H9 (cell line): ENCODE data around the gene GALC. TPM values are rescaled to one million over a fixed set of nuclear protein-coding genes. Genes with fewer than 3 reads are reported as not detected.

Source experiments
- DNase-seq: peaks from one replicate; pipeline ENCODE4 v3.0.0-alpha.2; 2017
- H2AFZ ChIP-seq: one replicate; pipeline ENCODE4 v1.6.1; 2013; ENCODE audit warnings: mild to moderate bottlenecking, low read length, control low read depth, moderate library complexity
- H2AK5ac ChIP-seq: 2 replicates; pipeline ENCODE4 v1.6.1; 2013; ENCODE audit warnings: low read length, control low read depth, mixed read lengths; ENCODE audit not compliant: insufficient read length
- H2BK120ac ChIP-seq: one replicate; pipeline ENCODE4 v1.6.1; 2013; ENCODE audit warnings: low read depth, mild to moderate bottlenecking, low read length, control low read depth, inconsistent platforms; ENCODE audit not compliant: poor library complexity, severe bottlenecking
- H2BK12ac ChIP-seq: 2 replicates; pipeline ENCODE4 v1.6.1; 2013; ENCODE audit warnings: low read length, control low read depth, mixed read lengths, low read depth; ENCODE audit not compliant: insufficient read length
- H2BK15ac ChIP-seq: 2 replicates; pipeline ENCODE4 v1.6.1; 2013; ENCODE audit warnings: low read depth, low read length, control low read depth
- H2BK20ac ChIP-seq: one replicate; pipeline ENCODE4 v1.6.1; 2013; ENCODE audit warnings: low read depth, mild to moderate bottlenecking, low read length, control low read depth, inconsistent platforms; ENCODE audit not compliant: poor library complexity, severe bottlenecking
- H2BK5ac ChIP-seq: 2 replicates; pipeline ENCODE4 v1.6.1; 2013; ENCODE audit warnings: low read length, control low read depth, mixed read lengths; ENCODE audit not compliant: insufficient read length
- H3K14ac ChIP-seq: 2 replicates; pipeline ENCODE4 v1.6.1; 2013; ENCODE audit warnings: low read length, control low read depth; ENCODE audit not compliant: insufficient read depth
- H3K18ac ChIP-seq: 2 replicates; pipeline ENCODE4 v1.6.1; 2013; ENCODE audit warnings: low read depth, mild to moderate bottlenecking, mixed read lengths, low read length, control low read depth; ENCODE audit not compliant: insufficient read length
- H3K23ac ChIP-seq: 2 replicates; pipeline ENCODE4 v1.6.1; 2013; ENCODE audit warnings: low read length, control low read depth, mixed read lengths, low read depth; ENCODE audit not compliant: insufficient read length
- H3K23me2 ChIP-seq: 2 replicates; pipeline ENCODE4 v1.6.1; 2013; ENCODE audit warnings: low read depth, mild to moderate bottlenecking, mixed read lengths, low read length, control low read depth; ENCODE audit not compliant: insufficient read length, poor library complexity, severe bottlenecking
- H3K27ac ChIP-seq: 2 replicates; pipeline ENCODE4 v1.5.1; 2013; ENCODE audit warnings: low read length, control low read depth, mixed read lengths, low read depth; ENCODE audit not compliant: insufficient read length
- H3K27me3 ChIP-seq: 2 replicates; pipeline ENCODE4 v1.6.1; 2013; ENCODE audit warnings: low read length, control low read depth, inconsistent platforms; ENCODE audit not compliant: insufficient read depth
- H3K4ac ChIP-seq: 2 replicates; pipeline ENCODE4 v1.6.1; 2013; ENCODE audit warnings: low read depth, mild to moderate bottlenecking, control low read depth, inconsistent platforms, low read length, moderate library complexity
- H3K4me1 ChIP-seq: 2 replicates; pipeline ENCODE4 v1.6.1; 2013; ENCODE audit warnings: low read length, control low read depth, inconsistent platforms; ENCODE audit not compliant: insufficient read depth
- H3K4me2 ChIP-seq: 2 replicates; pipeline ENCODE4 v1.6.1; 2013; ENCODE audit warnings: low read length, control low read depth, mixed read lengths; ENCODE audit not compliant: insufficient read length, insufficient read depth
- H3K56ac ChIP-seq: 2 replicates; pipeline ENCODE4 v1.6.1; 2013; ENCODE audit warnings: low read depth, mild to moderate bottlenecking, mixed read lengths, low read length, control low read depth; ENCODE audit not compliant: insufficient read length
- H3K79me1 ChIP-seq: 2 replicates; pipeline ENCODE4 v1.6.1; 2013; ENCODE audit warnings: low read depth, mild to moderate bottlenecking, moderate library complexity, low read length, control low read depth, inconsistent platforms; ENCODE audit not compliant: insufficient read depth, poor library complexity, severe bottlenecking
- H3K79me2 ChIP-seq: 2 replicates; pipeline ENCODE4 v1.6.1; 2013; ENCODE audit warnings: low read length, control low read depth, inconsistent platforms; ENCODE audit not compliant: insufficient read depth
- H3K9ac ChIP-seq: 2 replicates; pipeline ENCODE4 v1.6.1; 2013; ENCODE audit warnings: low read length, control low read depth, mixed read lengths; ENCODE audit not compliant: insufficient read length; ENCODE audit errors: extremely low read depth
- H3K9me3 ChIP-seq: one replicate; pipeline ENCODE4 v1.6.1; 2013; ENCODE audit warnings: low read depth, low read length, inconsistent platforms; ENCODE audit not compliant: control insufficient read depth
- H3T11ph ChIP-seq: one replicate; pipeline ENCODE4 v1.6.1; 2013; ENCODE audit warnings: mild to moderate bottlenecking, low read length, control low read depth, inconsistent platforms
- H4K20me1 ChIP-seq: one replicate; pipeline ENCODE4 v1.6.1; 2013; ENCODE audit not compliant: control insufficient read depth, insufficient read length, insufficient read depth
- H4K5ac ChIP-seq: 2 replicates; pipeline ENCODE4 v1.6.1; 2013; ENCODE audit warnings: low read depth, mild to moderate bottlenecking, mixed read lengths, low read length, control low read depth; ENCODE audit not compliant: insufficient read length
- H4K8ac ChIP-seq: replicated peaks from 2 replicates; pipeline ENCODE4 v1.6.1; 2013; ENCODE audit warnings: low read length, control low read depth, mixed read lengths, low read depth; ENCODE audit not compliant: insufficient read length
- H4K91ac ChIP-seq: 2 replicates; pipeline ENCODE4 v1.6.1; 2013; ENCODE audit warnings: low read depth, mild to moderate bottlenecking, moderate library complexity, mixed read lengths, low read length, control low read depth; ENCODE audit not compliant: insufficient read length
- H3K27ac Mint-ChIP-seq, 3 experiments: 2 replicates in 2 of 3; 3 replicates in 1 of 3; pipeline ENCODE4 v1.8.0; 2020 to 2021; ENCODE audit warnings: mixed read lengths in 3 of 3, mild to moderate bottlenecking in 1 of 3, moderate library complexity in 1 of 3
- H3K27me3 Mint-ChIP-seq: 2 replicates; pipeline ENCODE4 v1.8.0; 2021; ENCODE audit warnings: low read depth, mild to moderate bottlenecking, moderate library complexity, mixed read lengths
- H3K36me3 Mint-ChIP-seq, 3 experiments: 2 replicates in 2 of 3; 3 replicates in 1 of 3; pipeline ENCODE4 v1.8.0; 2020 to 2021; ENCODE audit warnings: low read depth in 3 of 3, mixed read lengths in 3 of 3; ENCODE audit not compliant: insufficient read depth in 1 of 3
- H3K4me1 Mint-ChIP-seq, 2 experiments: 2 replicates each; pipeline ENCODE4 v1.8.0; 2020; ENCODE audit warnings: mixed read lengths in 2 of 2
- H3K4me3 Mint-ChIP-seq, 2 experiments: 2 replicates in 1 of 2; 3 replicates in 1 of 2; pipeline ENCODE4 v1.8.0; 2020 to 2021; ENCODE audit warnings: mild to moderate bottlenecking in 2 of 2, mixed read lengths in 2 of 2, moderate library complexity in 1 of 2
- H3K9me3 Mint-ChIP-seq, 2 experiments: 2 replicates in 1 of 2; 3 replicates in 1 of 2; pipeline ENCODE4 v1.8.0; 2020; ENCODE audit warnings: mild to moderate bottlenecking in 2 of 2, mixed read lengths in 2 of 2, moderate library complexity in 1 of 2
- WGBS: extraction: QIAGEN DNeasy Blood & Tissue Kit; methylation state at CpG from one replicate; pipeline ENCODE4 v1.1.7; 2013; ENCODE audit warnings: missing lambda C conversion rate, low lambda C conversion rate, mixed read lengths; ENCODE audit not compliant: insufficient read length; ENCODE audit errors: extremely low coverage; 5-methylcytosine and 5-hydroxymethylcytosine counted together
- total RNA-seq: library from RNA; stranded (reverse); gene quantifications from 2 replicates; pipeline ENCODE4 v1.2.1, GENCODE V29; 2021
- TF ChIP-seq, protein P1 (sequence below): fragments of 200-600 bp; sonication (generic); conservative IDR thresholded peaks from 3 replicates; pipeline ENCODE4 v1.8.0; 2021; ENCODE audit warnings: antibody characterized with exemption, mild to moderate bottlenecking

GALC gene
- total RNA-seq, 1 experiment from 2014 or later, result 12.4 TPM

DNA sequence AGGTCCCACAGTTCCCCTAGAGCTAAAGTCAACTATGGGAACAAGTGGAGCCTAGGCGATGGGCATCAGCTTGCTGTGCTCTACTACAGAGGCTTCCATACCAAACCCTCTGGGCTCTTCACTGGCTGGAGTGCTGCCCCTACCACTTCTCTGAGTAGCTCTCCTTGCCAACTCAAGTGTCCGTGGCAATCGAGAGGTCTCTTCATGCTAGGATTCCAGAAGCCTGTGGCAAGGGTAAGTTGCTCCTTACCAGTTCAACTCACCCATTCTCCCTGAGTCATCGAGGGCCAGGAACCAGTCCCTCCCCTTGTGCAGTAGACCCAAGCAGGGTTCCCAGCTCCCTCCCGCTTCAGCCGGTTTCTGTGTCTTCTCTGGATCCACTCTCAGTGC is 76.1 kb downstream of the GALC start:
- H3K4me1 Mint-ChIP-seq, result no peaks in the 10 kb centered on the region
- Histone ChIP-seq H4K8ac (no peak overlapping the region), H4K91ac (no peak overlapping the region), H3K79me1 (no peaks in the 10 kb centered on the region), H3K4me1 (no peaks in the 10 kb centered on the region), H2AK5ac (no peak overlapping the region), H2AFZ (no peak overlapping the region), H4K20me1 (no peaks in the 10 kb centered on the region), H2BK15ac (no peak overlapping the region), H3K4ac (no peak overlapping the region), H2BK120ac (no peak overlapping the region), H2BK20ac (no peak overlapping the region), H3K14ac (no peak overlapping the region; the same call in 1 of the 2 replicates), H3K79me2 (no peaks in the 10 kb centered on the region), H3K56ac (no peak overlapping the region), H3K4me2 (no peak overlapping the region), H3K23ac (no peak overlapping the region), H4K5ac (no peak overlapping the region), H3T11ph (no peak overlapping the region), H3K18ac (no peak overlapping the region), H3K27me3 (no peaks in the 10 kb centered on the region), H3K23me2 (no peaks in the 10 kb centered on the region), H3K9ac (no peak overlapping the region), H3K9me3 (no peaks in the 10 kb centered on the region), H2BK12ac (no peak overlapping the region), H3K27ac (no peak overlapping the region), H2BK5ac (no peak overlapping the region)
- no peaks in the 10 kb centered on the region; the same call in 1 of the 2 replicates for H3K27me3 Mint-ChIP-seq
- H3K27ac Mint-ChIP-seq, result no peak overlapping the region
- DNase-seq, result no peak
- TF ChIP-seq, protein P1, sequence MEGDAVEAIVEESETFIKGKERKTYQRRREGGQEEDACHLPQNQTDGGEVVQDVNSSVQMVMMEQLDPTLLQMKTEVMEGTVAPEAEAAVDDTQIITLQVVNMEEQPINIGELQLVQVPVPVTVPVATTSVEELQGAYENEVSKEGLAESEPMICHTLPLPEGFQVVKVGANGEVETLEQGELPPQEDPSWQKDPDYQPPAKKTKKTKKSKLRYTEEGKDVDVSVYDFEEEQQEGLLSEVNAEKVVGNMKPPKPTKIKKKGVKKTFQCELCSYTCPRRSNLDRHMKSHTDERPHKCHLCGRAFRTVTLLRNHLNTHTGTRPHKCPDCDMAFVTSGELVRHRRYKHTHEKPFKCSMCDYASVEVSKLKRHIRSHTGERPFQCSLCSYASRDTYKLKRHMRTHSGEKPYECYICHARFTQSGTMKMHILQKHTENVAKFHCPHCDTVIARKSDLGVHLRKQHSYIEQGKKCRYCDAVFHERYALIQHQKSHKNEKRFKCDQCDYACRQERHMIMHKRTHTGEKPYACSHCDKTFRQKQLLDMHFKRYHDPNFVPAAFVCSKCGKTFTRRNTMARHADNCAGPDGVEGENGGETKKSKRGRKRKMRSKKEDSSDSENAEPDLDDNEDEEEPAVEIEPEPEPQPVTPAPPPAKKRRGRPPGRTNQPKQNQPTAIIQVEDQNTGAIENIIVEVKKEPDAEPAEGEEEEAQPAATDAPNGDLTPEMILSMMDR, result no peak
- H3K9me3 Mint-ChIP-seq, result peaks cover 3 to 7% of the 10 kb centered on the region in 2 experiments; a peak in 4 of 5 replicates
- H3K4me3 Mint-ChIP-seq, result no peak overlapping the region
- H3K36me3 Mint-ChIP-seq, result 0 out of 7 replicates have a peak, but pooled peaks cover 0 to 1% (median 0%) of the 10 kb centered on the region in 3 experiments
- WGBS, result no CpG with 5 or more reads among the region's 6 CpGs
